Measurements from ENCODE around the gene DNM2.
"Not testable (repeated sequence)": the region's sequence is repeated elsewhere in the genome, so short reads cannot be mapped to it uniquely, and the experiment has no call there.

Gene DNM2

GRCh38 chr19:10717356-10718204, at the start of gene DNM2:
DNM2 (plus strand) TSS chr19:10718079; CDS start chr19:10718243, 164 bp downstream.
- DNase-seq (ENCODE audit: low read depth in 2 of 2): peak; percentile 95 to 96

GRCh38 chr19:10669246-10669645, 48.6 kb upstream of the DNM2 start:
- no peak for DNase-seq (ENCODE audit: low read depth in 2 of 2)

DNA sequence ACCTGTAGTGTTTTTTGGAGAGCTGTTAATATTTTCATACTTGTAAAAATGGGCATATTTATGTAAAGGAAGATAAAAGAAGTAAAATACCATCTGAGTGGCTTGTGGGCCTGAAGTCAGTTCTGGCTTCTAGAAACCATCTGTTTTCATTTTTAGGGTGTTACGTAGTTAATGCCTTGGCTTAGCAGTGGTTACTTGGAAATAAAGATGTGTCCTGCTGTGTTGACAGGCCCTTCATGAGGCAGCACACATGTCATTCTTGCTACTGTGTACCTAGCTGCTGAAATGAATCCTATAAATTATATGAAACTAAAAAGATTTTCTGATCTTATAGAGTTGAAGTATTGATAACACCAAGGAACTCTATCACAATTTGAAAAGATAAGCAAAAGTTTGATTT, 47.7 kb upstream of the DNM2 start:
- DNase-seq (ENCODE audit: low read depth in 2 of 2): no peak

DNA sequence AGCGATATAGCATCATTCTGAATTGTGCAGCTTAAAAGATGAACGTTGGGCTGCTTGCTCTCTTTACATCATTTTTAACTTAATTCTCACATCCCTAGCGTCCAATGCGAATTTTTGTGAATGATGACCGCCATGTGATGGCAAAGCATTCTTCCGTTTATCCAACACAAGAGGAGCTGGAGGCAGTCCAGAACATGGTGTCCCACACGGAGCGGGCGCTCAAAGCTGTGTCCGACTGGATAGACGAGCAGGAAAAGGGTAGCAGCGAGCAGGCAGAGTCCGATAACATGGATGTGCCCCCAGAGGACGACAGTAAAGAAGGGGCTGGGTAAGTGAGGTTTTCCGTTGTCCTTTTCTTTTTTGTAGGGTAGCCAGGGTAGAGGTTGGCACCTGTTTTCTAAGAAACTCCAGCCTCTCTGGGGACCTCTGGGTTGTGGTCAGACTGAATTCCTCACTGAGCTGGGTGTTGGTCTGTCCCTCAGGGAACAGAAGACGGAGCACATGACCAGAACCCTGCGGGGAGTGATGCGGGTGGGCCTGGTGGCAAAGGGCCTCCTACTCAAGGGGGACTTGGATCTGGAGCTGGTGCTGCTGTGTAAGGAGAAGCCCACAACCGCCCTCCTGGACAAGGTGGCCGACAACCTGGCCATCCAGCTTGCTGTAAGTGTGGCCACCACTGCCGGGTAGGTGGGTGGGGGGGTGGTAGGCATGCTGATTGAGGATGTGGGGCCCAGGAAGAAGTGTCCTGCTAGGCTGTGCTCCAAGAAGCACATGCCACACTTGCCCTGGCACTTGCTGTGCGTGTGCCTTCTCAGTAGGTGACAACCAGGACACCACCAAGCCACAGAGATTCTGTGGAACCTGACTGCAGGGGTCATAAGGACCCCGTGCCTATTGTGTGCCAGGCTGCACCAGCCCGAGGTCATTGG, 46.7 kb upstream of the DNM2 start:
- no peak for DNase-seq (ENCODE audit: low read depth in 2 of 2)

- DNase-seq (ENCODE audit: low read depth in 2 of 2): not testable (repeated sequence)
Measured at GRCh38 chr19:10671922-10672321, 46.0 kb upstream of the DNM2 start.

- DNase-seq (ENCODE audit: low read depth in 2 of 2): not testable (repeated sequence)
Measured at GRCh38 chr19:10675214-10675613, 42.7 kb upstream of the DNM2 start.

- DNase-seq (ENCODE audit: low read depth in 2 of 2): no peak
Measured at GRCh38 chr19:10677751-10678150, 40.1 kb upstream of the DNM2 start.

DNA sequence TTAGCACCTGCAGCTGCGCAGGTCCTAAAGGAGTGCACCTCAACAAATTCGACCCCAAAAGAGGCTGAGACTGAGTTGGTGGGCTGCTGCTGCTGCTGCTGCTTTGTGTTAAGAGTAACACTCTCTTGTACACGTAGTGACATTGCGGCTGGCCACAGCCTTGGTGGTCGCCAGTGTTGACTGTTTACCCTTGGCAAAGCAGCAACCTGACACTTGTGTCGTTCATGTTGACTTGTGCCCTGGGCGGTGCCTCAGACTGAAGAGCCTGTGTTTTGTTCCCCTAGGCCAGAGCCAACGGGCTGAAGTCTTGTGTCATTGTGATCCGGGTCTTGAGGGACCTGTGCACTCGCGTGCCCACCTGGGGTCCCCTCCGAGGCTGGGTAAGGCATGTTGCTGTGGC, 39.1 kb upstream of the DNM2 start:
- no peak for DNase-seq (ENCODE audit: low read depth in 2 of 2)

DNA sequence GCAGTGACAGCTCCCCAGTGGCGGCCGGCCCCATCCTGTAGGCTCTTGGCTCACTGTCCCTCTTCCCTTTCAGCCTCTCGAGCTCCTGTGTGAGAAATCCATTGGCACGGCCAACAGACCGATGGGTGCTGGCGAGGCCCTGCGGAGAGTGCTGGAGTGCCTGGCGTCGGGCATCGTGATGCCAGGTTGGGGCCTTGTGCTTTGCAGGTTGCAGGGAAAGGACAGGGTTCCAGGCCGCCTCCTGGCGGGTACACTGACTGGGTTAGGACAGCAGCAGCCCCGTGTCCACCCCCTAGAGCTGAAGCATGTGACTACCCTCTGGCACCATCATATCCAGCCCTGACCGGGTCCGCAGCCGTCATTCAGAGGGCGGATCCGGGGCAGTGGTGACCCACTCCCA, 38.1 kb upstream of the DNM2 start:
- no peak for DNase-seq (ENCODE audit: low read depth in 2 of 2)

DNA sequence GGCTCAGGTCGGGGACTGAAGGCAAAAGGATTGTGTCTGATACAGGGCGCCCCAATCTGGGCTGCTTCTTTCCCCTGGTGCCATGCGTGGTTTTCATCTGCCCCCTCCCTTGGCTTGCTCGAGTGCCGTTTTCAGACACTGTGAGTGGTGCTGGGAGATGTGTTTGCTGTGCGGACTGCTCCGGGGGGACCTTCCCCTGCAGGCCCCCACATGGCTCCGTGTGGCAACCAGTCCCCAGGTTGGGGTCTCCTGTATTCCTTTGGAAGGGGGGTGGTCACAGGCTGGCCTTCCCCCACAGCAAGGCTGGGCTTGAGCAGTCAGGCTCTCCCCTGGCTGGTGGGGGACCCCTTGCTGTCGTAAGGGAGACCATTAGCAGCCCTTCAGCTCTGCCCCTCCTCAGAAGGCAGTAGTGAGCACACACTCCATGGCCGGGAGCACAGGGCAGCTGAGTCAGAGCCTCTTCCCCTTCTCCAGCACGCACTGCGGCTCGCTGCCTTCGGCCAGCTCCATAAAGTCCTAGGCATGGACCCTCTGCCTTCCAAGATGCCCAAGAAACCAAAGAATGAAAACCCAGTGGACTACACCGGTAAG, 37.2 kb upstream of the DNM2 start:
- DNase-seq (ENCODE audit: low read depth in 2 of 2): no peak

DNA sequence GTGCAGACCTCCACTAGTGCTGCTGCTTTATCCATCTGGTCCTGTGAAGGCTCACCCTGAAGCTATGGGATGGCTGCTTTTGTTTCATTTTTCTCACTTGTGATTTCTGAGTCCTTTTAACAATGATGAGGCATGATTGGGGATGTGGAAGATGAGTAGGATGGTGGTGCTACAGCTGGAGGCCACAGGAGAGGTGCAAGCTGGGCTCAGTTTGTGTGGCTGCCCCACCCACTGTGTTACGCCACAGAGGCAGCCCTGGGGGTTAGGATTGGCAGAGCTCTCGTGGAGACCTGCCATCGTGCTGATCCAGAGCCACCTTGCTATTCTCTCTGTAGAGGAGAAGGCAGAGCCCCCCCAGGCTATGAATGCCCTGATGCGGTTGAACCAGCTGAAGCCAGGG, 36.2 kb upstream of the DNM2 start:
- DNase-seq (ENCODE audit: low read depth in 2 of 2): no peak

GRCh38 chr19:10682397-10683063, 35.3 kb upstream of the DNM2 start:
- no peak for DNase-seq (ENCODE audit: low read depth in 2 of 2)

DNA sequence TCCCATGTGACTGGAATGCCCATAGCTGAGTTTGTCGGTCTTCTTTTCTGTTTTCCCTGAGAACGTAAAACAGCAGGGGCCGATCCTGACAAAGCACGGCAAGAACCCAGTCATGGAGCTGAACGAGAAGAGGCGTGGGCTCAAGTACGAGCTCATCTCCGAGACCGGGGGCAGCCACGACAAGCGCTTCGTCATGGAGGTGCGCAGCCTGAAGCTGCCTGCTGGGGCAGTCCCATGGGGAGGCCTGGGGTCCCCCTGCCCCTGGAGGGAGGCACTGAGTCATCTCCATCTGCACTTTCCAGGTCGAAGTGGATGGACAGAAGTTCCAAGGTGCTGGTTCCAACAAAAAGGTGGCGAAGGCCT, 34.8 kb upstream of the DNM2 start:
- DNase-seq (ENCODE audit: low read depth in 2 of 2): no peak

DNA sequence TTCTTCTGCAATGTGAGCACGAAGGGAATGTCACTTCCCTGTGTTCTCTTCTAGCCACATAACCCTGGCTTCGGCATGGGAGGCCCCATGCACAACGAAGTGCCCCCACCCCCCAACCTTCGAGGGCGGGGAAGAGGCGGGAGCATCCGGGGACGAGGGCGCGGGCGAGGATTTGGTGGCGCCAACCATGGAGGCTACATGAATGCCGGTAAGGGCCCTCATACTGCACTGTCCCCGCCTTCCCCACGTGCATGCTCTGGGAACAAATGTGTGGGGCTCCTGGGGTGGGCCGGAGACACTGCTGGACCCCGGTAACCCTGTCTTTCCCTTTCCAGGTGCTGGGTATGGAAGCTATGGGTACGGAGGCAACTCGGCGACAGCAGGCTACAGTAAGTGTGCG, 34.3 kb upstream of the DNM2 start:
- no peak for DNase-seq (ENCODE audit: low read depth in 2 of 2)

DNA sequence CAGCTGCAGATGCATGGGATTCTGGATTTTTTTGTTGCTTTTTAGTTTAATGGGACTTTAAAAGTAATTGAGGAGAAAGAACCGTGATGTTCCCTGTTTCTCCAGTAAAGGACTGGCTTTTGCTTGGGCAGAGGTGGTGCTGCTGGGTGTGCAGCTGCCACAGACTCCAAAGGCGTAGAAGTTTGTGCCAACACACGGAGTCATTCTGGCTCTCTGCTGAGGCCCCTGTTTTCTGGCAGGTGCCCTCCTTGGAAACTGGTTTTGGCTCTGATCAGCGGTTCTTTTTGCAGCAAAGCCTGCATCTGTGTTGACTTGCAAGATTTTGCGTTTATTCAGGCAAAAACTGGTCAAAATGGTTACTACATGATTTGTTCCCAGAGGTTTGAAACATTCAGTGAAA, 32.7 kb upstream of the DNM2 start:
- DNase-seq (ENCODE audit: low read depth in 2 of 2): no peak

GRCh38 chr19:10686193-10686592, 31.7 kb upstream of the DNM2 start:
- no peak for DNase-seq (ENCODE audit: low read depth in 2 of 2)

- no peak for DNase-seq (ENCODE audit: low read depth in 2 of 2)
Measured at GRCh38 chr19:10686661-10687517, 31.0 kb upstream of the DNM2 start.

DNA sequence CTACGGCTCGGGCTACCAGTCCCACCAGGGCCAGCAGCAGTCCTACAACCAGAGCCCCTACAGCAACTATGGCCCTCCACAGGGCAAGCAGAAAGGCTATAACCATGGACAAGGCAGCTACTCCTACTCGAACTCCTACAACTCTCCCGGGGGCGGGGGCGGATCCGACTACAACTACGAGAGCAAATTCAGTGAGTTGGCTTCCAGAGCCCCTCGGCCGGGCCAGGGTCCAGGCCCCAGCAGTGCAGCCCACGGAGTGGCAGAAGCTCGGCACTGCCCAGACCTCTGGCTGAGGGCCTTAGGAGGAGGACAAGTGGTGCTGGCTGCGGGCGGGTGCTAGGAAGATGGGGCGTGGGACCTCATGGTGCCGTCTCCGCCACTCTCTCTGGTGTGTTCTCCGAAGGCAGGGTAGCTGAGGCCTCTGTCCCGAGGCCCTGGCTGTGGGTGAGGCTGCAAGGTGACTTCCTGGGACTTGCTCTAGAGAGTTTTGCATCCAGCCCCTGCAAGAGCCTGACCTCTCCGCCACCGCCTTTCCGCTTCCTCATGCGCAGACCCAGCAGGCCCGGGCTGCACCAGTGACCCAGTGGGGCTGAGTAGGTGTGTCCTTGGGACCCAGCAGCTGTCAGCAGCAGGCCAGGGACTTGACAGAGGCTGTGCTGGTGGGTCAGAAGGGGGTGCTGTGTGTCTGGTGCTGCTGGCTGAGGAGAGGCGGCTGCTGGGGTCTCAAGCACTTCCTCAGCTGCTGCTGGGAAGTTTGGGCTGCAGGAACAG, 30.2 kb upstream of the DNM2 start:
- DNase-seq (ENCODE audit: low read depth in 2 of 2): no peak

DNA sequence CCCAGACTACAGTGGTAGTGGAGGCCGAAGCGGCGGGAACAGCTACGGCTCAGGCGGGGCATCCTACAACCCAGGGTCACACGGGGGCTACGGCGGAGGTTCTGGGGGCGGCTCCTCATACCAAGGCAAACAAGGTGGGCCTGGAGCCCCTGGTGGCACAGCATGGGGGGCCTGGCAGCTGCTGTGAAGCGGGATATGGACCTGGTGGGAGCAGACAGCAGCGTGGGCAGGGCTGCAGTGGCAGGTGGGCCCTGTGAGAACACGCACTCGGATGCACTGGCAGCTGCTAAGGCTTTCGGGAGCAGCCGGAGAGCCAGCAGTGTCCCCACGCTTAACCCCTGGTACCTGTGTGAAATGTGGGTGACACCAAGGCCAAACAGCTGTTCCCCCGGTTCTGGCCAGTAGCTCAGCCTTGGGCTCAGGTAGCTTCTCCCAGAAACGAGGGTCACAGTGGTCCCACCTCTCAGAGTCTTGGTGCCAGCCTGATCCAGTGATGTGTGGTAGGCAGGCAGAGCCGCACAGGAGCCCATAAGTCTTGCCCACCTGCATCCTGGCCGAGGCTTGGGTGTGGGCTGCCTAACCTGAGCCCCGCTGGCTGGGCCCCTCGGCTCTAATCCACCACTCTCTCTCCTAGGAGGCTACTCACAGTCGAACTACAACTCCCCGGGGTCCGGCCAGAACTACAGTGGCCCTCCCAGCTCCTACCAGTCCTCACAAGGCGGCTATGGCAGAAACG, 29.2 kb upstream of the DNM2 start:
- DNase-seq (ENCODE audit: low read depth in 2 of 2): no peak
